VCaP (cell line): ENCODE measurements around the gene ADAD2.

Experiments used
- H3K27ac ChIP-seq: fragments of 450-650 bp; 2 replicates; pipeline ENCODE4 v1.5.1; 2017
- TF ChIP-seq, protein P1 (sequence below): fragments of 450-650 bp; conservative IDR thresholded peaks from 2 replicates; pipeline ENCODE4 v1.5.1; 2017; ENCODE audit warnings: mild to moderate bottlenecking, moderate library complexity

ADAD2 gene

GRCh38 chr16:84229471-84229870, 38.5 kb downstream of the ADAD2 start:
- no peak overlapping the region for H3K27ac ChIP-seq
- TF ChIP-seq, protein P1, sequence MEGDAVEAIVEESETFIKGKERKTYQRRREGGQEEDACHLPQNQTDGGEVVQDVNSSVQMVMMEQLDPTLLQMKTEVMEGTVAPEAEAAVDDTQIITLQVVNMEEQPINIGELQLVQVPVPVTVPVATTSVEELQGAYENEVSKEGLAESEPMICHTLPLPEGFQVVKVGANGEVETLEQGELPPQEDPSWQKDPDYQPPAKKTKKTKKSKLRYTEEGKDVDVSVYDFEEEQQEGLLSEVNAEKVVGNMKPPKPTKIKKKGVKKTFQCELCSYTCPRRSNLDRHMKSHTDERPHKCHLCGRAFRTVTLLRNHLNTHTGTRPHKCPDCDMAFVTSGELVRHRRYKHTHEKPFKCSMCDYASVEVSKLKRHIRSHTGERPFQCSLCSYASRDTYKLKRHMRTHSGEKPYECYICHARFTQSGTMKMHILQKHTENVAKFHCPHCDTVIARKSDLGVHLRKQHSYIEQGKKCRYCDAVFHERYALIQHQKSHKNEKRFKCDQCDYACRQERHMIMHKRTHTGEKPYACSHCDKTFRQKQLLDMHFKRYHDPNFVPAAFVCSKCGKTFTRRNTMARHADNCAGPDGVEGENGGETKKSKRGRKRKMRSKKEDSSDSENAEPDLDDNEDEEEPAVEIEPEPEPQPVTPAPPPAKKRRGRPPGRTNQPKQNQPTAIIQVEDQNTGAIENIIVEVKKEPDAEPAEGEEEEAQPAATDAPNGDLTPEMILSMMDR, result no peak

GRCh38 chr16:84232060-84232459, 41.1 kb downstream of the ADAD2 start:
- H3K27ac ChIP-seq, result no peak overlapping the region
- TF ChIP-seq, protein P1, result no peak

DNA sequence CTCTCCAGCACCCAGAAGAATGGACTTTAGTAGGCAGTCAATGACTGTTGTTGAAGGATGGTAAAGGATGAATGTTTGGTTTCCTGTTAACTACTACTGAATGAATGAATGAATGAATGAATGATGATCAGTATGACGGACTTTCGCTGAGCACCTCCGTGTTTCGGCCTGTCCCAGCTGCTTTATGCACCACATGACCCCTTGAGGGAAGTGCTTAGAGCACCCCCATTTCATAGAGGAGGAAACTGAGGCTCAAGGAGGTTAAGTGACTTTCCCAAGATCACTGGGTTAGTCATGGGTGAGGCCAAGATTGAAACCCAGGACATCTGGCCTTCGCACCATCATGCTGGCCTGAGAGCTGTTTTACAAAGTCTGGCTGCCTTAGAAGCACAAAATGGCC, 42.0 kb downstream of the ADAD2 start:
- TF ChIP-seq, protein P1, result no peak
- no peak overlapping the region for H3K27ac ChIP-seq

GRCh38 chr16:84233748-84234147, 42.8 kb downstream of the ADAD2 start:
- H3K27ac ChIP-seq, result no peak overlapping the region
- TF ChIP-seq, protein P1, result no peak

- TF ChIP-seq, protein P1, result no peak
- H3K27ac ChIP-seq, result no peak overlapping the region
Measured at GRCh38 chr16:84234321-84235241, 43.6 kb downstream of the ADAD2 start.

DNA sequence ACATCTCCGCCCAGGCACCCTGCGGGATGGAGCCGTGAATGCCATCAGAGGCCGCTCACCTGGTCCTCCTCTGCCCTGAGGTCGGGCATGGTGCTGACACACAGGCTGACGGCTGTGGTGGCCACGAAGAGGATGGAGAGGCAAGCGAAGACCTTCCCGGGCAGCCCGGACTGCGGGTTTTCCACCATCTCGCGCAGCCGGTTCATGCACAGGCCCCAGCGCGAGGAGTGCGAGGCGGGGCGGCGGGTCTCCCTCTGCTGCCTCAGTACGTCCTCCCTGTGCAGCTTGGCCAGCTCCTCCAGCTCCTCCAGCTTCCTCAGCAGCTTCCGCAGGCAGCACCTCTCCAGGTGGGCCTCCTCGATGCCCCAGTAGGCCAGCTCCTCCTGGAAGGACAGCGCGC, 45.7 kb downstream of the ADAD2 start:
- no peak overlapping the region for H3K27ac ChIP-seq

DNA sequence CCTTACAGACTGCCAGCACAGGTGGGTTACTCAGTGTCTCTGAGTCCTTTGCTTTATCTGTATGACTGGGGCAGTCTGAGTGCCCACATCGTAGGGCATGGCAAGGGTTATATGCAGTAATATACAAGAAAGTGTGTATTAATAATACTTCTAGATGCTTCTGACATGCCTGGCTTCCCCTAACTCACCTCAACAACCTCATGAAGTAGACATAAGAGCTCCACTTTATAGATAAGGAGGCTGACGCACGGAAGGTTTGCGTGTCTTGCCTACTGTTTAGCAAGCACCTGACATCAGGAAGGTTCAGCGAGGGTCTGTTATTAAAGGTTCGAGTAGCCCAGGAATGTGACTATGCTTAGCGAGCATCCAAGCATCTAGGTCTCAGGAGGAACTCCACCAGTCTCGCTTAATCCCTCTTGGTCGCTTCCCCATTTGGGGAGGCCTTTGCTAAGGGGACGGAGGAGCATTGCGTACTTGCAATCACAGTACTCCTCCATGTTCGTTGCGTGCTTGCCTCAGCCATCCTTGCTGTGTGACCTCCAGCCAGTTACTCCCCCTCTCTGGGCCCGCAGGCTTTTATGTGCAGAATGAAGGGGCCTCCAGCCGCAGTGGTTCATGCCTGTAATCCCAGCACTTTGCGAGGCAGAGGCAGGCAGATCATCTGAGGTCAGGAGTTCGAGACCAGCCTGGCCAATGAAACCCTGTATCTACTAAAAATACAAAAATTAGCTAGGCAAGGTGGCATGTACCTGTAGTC, 47.2 kb downstream of the ADAD2 start:
- H3K27ac ChIP-seq, result no peak overlapping the region
- TF ChIP-seq, protein P1, result no peak

More for the DNA sequence above, 45.7 kb downstream of the ADAD2 start:
- TF ChIP-seq, protein P1, result no peak
